Measurements from ENCODE around the gene C17orf107. TPM values are rescaled to one million over a fixed set of nuclear protein-coding genes. Genes with fewer than 3 reads are reported as not detected.
A peak's percentile ranks its signal among the peaks of the same experiment; 100 is the strongest.

The C17orf107 gene
- total RNA-seq, 4 donors from 2014 or later: 1.8 to 3.2 (median 2.1) TPM; not detected in 1

DNA sequence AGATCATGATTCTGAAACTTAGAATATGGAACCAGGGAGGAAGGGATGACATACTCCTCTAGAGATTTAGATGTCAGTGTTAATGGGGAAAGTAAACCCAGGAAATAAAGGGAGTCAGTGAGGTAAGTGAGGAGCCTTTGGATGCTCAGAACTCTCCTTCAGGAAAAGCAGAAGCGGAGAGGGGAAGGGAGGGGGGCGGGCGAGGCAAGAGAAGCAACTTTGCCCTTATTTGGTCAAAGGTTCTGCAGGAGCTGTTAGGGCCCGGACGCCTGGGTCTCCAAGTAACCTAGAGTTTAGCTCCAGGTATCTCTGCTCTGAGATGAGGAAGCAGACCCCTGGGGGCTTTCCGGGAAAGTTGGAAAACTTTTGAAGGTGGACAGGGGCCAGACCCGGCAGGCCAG lies 47.7 kb downstream of the C17orf107 start:
- no peak for DNase-seq
- peak overlapping the region; percentile 52 to 100 (median 84) for H3K4me3 ChIP-seq
- peaks cover 30 to 63% (median 40%) of the 10 kb centered on the region in 4 donors for H3K4me1 ChIP-seq
- H3K27me3 ChIP-seq: no peaks in the 10 kb centered on the region
- H3K36me3 ChIP-seq: peaks cover 0 to 6% (median 0%) of the 10 kb centered on the region in 4 donors
- intact Hi-C loops (cut with DNase I; ENCODE audit: low total_unique reads) (no loop called here), in situ Hi-C loops (cut with MboI; ENCODE audit: low pct_ligation_motif_present in 1 of 4, low pct_unique_long_range_greater_than_20kb in 1 of 4, low sequenced_read_pairs in 3 of 4) (no loop called here)
- no peaks in the 10 kb centered on the region for H3K9me3 ChIP-seq
- H3K27ac ChIP-seq: peak overlapping the region; percentile 95 to 100 (median 100)
- 0% methylated on average over 7 of the region's 7 CpGs; no CpG with 5 or more reads in 1 of the 2 donors for WGBS, 2 donors (ENCODE audit: low coverage in 1 of 2)
- TF ChIP-seq POLR2AphosphoS5 (IDR thresholded peaks at IDR 0.05) (no peak), EP300 (IDR thresholded peaks at IDR 0.05; ENCODE audit: low read depth) (no peak), POLR2A (IDR thresholded peaks at IDR 0.05) (no peak)
- TF ChIP-seq, protein P1, sequence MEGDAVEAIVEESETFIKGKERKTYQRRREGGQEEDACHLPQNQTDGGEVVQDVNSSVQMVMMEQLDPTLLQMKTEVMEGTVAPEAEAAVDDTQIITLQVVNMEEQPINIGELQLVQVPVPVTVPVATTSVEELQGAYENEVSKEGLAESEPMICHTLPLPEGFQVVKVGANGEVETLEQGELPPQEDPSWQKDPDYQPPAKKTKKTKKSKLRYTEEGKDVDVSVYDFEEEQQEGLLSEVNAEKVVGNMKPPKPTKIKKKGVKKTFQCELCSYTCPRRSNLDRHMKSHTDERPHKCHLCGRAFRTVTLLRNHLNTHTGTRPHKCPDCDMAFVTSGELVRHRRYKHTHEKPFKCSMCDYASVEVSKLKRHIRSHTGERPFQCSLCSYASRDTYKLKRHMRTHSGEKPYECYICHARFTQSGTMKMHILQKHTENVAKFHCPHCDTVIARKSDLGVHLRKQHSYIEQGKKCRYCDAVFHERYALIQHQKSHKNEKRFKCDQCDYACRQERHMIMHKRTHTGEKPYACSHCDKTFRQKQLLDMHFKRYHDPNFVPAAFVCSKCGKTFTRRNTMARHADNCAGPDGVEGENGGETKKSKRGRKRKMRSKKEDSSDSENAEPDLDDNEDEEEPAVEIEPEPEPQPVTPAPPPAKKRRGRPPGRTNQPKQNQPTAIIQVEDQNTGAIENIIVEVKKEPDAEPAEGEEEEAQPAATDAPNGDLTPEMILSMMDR (IDR thresholded peaks at IDR 0.05): no peak

DNA sequence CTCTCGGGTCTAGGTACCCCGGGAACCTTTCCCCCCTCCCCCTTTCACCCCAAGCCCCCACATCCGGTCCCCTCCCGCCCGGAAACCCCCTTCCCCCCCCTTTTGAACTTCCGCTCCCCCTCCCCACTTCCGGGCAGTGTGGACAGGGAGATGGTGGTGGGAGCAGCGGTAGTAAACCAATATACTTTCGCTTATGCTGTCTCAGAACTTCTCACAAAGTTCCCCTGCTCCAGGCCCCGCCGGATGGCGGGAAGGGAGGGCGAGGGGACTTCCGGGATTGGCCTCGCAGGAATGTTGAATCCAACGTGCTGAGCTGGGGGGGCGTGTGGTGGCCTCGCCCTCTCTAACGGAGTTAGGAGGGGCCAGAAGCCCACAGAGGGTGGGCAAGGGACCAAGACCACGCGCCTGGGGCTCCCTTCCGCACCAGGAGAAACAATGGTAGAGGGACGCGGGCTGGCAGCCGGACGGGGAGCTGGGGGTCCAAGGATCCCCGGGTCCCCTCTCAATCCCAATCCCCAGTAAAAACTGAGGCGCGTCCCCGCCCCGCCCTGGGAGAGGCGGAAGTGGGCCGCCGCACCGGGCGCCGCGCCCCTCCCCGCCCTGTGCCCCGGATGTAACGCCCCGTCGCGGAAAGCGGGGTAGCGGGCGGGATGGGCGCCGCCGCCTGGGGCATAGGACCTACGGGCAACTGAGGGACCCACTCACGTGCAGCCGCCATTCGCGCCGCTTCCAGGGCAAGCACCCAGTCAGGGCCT lies 48.3 kb downstream of the C17orf107 start:
- WGBS, 2 donors (ENCODE audit: low coverage in 1 of 2): 1% methylated on average over 49 of the region's 56 CpGs; no CpG with 5 or more reads in 1 of the 2 donors
- in situ Hi-C loops (cut with MboI; ENCODE audit: low pct_ligation_motif_present in 1 of 4, low pct_unique_long_range_greater_than_20kb in 1 of 4, low sequenced_read_pairs in 3 of 4): no loop called here
- TF ChIP-seq POLR2AphosphoS5 (IDR thresholded peaks at IDR 0.05) (peak in 2 of 3 donors; percentile 3 to 4), POLR2A (IDR thresholded peaks at IDR 0.05) (no peak)

DNA sequence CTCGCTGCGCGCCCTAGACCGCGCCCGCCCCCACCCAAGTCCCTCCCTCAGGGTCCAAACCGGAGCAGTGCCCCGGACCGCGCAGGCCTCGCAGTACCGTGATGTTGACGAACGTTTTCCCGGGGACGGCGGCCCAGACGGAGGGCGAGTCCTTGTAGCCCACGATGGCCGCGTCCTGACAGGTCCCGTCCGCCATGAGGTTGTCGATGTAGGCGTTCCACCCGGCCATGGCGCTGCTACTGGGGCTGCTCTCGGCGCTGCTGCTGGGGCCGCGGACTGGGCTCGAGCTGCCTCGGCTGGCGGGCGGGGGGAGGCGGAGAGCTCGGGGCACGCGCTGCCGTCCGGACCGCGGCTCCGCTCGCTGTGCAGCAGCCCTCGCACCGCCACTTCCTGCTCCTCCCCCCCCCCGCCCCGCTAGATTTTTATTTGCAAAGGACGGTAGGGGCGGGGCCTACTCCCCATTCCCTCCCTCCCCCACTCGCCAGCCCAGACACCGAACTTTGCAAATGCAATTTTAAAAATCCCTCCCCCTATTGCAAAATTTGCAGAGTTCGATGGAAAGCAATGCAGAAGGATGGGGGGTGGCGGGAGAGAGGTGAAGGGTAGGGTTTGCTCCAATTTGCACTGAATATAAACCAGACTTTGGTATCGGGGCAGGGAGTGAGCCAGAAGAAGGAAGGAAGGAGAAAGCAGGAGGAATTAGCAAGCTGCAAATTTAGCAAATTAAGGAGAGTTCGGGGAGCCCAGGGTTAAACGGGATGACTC lies 49.0 kb downstream of the C17orf107 start, which contains the start of gene PFN1:
Gene PFN1 (minus strand): TSS at position 365 of the 765 bp plus-strand sequence. CDS start 136 bp downstream, at position 229.
- intact Hi-C loops (cut with DNase I; ENCODE audit: low total_unique reads): no loop called here
- WGBS, 2 donors (ENCODE audit: low coverage in 1 of 2): 0% methylated on average over 5 to 43 of the region's 59 CpGs
- no peaks in the 10 kb centered on the region for H3K27me3 ChIP-seq
- peaks cover 0 to 1% (median 0%) of the 10 kb centered on the region in 4 donors for H3K36me3 ChIP-seq
- peak; percentile 94 for DNase-seq
- peak within 1 kb of the TSS; percentile 52 to 100 (median 84) for H3K4me3 ChIP-seq
- in situ Hi-C loops (cut with MboI; ENCODE audit: low pct_ligation_motif_present in 1 of 4, low pct_unique_long_range_greater_than_20kb in 1 of 4, low sequenced_read_pairs in 3 of 4): no loop called here
- TF ChIP-seq EP300 (IDR thresholded peaks at IDR 0.05; ENCODE audit: low read depth) (no peak), POLR2A (IDR thresholded peaks at IDR 0.05) (peak; percentile 97), POLR2AphosphoS5 (IDR thresholded peaks at IDR 0.05) (peak; percentile 73 to 96 (median 92))
- TF ChIP-seq, protein P1 (IDR thresholded peaks at IDR 0.05): no peak
- H3K4me1 ChIP-seq: peaks cover 29 to 50% (median 40%) of the 10 kb centered on the region in 4 donors
- peak within 1 kb of the TSS; percentile 95 to 100 (median 100) for H3K27ac ChIP-seq
- no peaks in the 10 kb centered on the region for H3K9me3 ChIP-seq

More for the DNA sequence above, 48.3 kb downstream of the C17orf107 start:
- H3K4me3 ChIP-seq: peak overlapping the region; percentile 52 to 100 (median 84)
- peaks cover 0 to 6% (median 0%) of the 10 kb centered on the region in 4 donors for H3K36me3 ChIP-seq
- intact Hi-C loops (cut with DNase I; ENCODE audit: low total_unique reads): no loop called here
- H3K27ac ChIP-seq: peak overlapping the region; percentile 95 to 100 (median 100)
- H3K4me1 ChIP-seq: peaks cover 29 to 58% (median 40%) of the 10 kb centered on the region in 4 donors
- no peaks in the 10 kb centered on the region for H3K9me3 ChIP-seq
- H3K27me3 ChIP-seq: no peaks in the 10 kb centered on the region
- peak; percentile 81 for DNase-seq

DNA sequence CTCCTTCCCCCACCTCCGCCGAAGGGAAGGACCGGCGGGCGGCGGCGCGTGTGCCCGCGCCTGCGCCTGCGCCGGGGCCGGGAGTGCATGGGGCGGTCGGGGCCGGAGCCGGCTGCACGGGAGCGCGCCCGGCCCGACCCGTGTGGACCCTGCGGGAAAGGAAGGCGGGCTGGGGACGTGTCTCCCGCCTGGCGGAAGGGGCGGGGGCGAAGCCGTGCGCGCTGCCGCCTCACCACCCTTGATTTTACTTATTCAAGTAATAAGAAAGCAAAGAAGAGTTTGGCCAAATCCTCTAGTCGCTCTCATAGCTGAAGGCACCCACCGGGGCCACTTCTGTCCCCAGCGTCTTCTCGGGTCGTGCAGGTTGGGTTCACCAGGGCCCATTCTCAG lies 49.6 kb downstream of the C17orf107 start:
- Histone ChIP-seq H3K36me3 (no peaks in the 10 kb centered on the region), H3K4me3 (peak overlapping the region; percentile 33 to 92 (median 64)), H3K4me1 (peaks cover 29 to 54% (median 37%) of the 10 kb centered on the region in 4 donors), H3K27me3 (no peaks in the 10 kb centered on the region), H3K9me3 (no peaks in the 10 kb centered on the region), H3K27ac (peak overlapping the region; percentile 95 to 100 (median 100))
- in situ Hi-C loops (cut with MboI; ENCODE audit: low pct_ligation_motif_present in 1 of 4, low pct_unique_long_range_greater_than_20kb in 1 of 4, low sequenced_read_pairs in 3 of 4) (no loop called here), intact Hi-C loops (cut with DNase I; ENCODE audit: low total_unique reads) (no loop called here)
- TF ChIP-seq POLR2AphosphoS5 (IDR thresholded peaks at IDR 0.05) (peak; percentile 24 to 54 (median 44)), POLR2A (IDR thresholded peaks at IDR 0.05) (no peak)
- 1% methylated on average over 40 of the region's 40 CpGs; no CpG with 5 or more reads in 1 of the 2 donors for WGBS, 2 donors (ENCODE audit: low coverage in 1 of 2)
- DNase-seq: peak; percentile 87
